HG03066 (cell line): ENCODE measurements around the gene SLC26A8.
"Not testable (repeated sequence)": the region's sequence is repeated elsewhere in the genome, so short reads cannot be mapped to it uniquely, and the experiment has no call there.

Source experiments
- ATAC-seq: cut with Tn5 transposase; IDR thresholded peaks from one replicate; pipeline ENCODE4 v1.9.1; 2021; ENCODE audit warnings: low read depth; ENCODE audit not compliant: unreplicated experiment

The SLC26A8 gene

GRCh38 chr6:35954333-35954732, 70.1 kb downstream of the SLC26A8 start:
- ATAC-seq, result no peak

DNA sequence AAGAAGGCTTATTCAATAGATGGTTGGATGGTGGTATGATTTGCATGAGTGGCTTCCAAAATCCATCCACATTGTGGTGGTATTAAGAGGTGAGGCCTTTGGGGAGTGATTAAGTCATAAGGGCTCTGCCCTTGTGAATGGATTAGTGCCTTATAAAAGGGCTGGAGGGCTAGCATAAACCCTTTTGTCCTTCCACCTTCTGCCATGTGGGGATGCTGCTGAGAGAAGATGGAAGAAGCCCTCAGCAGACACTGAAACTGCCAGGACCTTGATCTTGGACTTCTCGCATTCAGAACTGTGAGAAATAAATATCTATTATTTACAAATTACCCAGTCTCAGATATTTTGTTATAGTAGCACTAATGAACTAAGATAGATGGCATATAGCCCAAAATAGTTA, 75.7 kb downstream of the SLC26A8 start:
- ATAC-seq, result no peak

- ATAC-seq, result no peak
Observed at GRCh38 chr6:35945650-35946025, 78.8 kb downstream of the SLC26A8 start.

GRCh38 chr6:35943390-35943789, 81.1 kb downstream of the SLC26A8 start:
- ATAC-seq, result no peak

DNA sequence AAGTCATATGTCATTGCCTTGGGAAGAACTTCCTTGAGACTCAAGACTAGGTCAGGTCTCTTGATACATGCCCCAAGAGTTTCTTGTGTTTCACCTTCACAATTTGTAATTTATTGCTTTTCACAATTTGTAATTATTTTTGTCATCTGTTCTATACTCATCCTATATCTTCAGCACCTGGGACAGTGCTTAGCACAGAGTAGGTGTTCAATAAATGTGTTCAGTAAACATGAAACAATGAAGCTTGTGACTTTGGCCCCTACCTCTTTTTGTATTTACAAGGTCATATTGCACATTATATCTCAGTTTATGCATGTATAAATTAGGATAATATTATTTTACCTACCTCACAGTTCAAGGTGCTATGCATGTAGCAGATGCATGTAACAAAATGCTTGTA, 82.1 kb downstream of the SLC26A8 start:
- no peak for ATAC-seq

GRCh38 chr6:35941170-35941569, 83.3 kb downstream of the SLC26A8 start:
- ATAC-seq, result not testable (repeated sequence)

GRCh38 chr6:35940014-35940413, 84.4 kb downstream of the SLC26A8 start:
- ATAC-seq, result not testable (repeated sequence)

DNA sequence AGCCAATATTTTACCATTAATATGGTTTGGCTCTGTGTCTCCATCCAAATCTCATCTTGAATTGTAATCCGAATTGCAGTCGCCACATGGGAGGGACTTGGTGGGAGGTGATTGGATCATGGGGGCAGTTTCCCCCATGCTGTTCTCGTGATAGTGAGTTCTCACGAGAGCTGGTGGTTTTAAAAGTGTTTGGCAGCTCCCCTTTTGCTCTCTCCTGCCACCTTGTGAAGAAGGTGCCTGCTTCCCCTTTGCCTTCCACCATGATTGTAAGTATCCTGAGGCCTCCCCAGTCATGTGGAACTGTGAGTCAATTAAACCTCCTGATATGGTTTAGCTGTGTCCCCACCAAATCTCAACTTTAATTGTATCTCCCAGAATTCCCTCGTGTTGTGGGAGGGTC, 85.2 kb downstream of the SLC26A8 start:
- ATAC-seq, result not testable (repeated sequence)

- no peak for ATAC-seq
Observed at GRCh38 chr6:35936681-35937359, 87.6 kb downstream of the SLC26A8 start.

GRCh38 chr6:35935469-35935868, 89.0 kb downstream of the SLC26A8 start:
- no peak for ATAC-seq

DNA sequence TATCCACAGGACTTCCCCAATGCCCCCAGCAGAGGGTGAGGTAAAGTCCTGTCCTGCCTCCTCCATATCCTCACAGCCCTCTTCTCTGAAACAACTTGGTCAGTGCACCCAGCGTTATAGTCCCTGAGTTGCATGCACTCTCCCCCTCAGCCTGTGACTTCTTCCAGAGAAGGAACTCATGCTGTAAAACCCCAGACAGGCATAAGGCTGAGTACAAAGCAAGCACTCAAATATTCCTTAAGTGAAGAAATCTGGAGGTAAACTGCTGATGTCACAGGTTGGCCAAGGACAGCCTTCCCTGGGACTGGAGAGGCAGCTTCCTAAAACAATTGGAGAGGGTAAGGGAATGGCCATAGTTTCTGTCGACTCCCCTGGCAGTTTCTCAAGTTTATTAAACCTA, 90.6 kb downstream of the SLC26A8 start:
- no peak for ATAC-seq

DNA sequence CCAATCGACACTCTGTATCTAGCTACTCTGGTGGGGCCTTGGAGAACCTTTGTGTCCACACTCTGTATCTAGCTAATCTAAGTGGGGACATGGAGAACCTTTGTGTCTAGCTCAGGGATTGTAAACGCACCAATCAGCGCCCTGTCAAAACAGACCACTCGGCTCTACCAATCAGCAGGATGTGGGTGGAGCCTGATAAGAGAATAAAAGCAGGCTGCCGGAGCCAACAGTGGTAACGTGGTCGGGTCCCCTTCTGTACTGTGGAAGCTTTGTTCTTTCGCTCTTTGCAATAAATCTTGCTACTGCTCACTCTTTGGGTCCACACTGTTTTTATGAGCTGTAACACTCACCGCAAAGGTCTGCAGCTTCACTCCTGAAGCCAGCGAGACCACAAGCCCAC, 92.6 kb downstream of the SLC26A8 start:
- not testable (repeated sequence) for ATAC-seq

DNA sequence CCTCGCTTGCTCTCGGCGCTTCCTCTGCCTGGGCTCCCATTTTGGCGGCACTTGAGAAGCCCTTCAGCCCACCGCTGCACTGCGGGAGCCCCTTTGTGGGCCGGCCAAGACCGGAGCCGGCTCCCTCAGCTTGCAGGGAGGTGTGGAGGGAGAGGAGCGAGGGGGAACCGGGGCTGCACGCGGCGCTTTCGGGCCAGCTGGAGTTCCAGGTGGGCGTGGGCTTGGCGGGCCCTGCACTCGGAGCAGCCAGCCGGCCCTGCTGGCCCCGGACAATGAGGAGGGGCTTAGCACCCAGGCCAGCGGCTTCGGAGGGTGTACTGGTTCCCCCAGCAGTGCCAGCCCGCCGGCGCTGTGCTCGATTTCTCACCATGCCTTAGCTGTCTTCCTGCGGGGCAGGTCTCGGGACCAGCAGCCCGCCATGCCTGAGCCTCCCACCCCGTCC, 93.3 kb downstream of the SLC26A8 start:
- no peak for ATAC-seq

- ATAC-seq, result no peak
Observed at GRCh38 chr6:35929601-35930000, 94.8 kb downstream of the SLC26A8 start.

DNA sequence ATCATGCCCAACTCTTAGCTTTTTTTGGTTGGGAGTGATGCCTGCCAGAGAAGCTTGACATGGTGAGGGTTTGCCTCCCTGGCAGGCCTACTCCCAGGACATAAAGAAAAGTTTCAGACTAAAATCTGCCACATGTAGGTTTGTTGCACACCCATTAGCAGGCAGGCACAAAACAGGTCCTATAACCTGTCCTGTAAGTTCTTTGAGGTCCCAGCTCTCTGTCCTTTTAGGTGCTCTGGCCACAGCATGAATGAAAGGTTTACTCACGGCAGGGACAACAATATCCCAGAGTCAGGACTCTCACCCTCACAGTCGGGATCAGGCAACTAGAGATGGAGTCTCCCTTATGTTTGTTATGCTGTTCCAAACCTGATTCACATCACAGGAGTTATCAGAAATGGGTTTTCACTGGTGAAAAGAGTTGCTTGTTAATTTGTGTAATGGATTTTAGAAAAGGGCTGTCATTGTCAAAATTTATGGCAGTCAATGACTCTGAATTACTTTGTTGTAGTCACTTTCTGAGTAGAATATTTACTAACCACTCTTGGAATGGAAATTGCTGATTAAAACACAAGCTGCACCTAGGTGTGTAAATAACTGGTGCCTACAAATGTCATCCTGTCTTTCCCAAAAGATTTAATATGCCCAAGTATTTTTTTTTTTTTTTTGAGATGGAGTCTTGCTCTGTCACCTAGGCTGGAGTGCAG, 97.8 kb downstream of the SLC26A8 start:
- ATAC-seq, result no peak

DNA sequence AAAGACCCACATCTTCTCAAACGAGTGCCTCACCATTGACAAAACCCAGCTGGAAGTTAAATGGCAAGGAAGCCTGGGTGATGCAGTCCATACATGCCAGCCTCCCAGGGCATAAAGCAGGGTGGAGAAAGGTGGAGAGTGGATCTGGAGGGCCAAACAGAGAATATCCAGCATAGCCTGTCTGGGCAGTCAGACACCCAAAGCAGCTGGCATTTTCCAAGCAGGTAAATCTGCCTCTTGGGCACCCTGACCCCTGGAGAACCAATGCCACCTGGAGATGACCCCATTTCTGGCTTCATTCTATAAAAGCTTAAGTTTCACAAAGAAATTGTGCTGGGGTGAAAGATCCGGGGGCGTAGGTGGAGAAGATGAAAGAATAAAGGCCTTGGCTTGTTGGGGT, 98.5 kb downstream of the SLC26A8 start:
- no peak for ATAC-seq

- ATAC-seq, result no peak
Observed at GRCh38 chr6:35924146-35924545, 100.3 kb downstream of the SLC26A8 start.

GRCh38 chr6:35922139-35922554, 102.3 kb downstream of the SLC26A8 start:
- no peak for ATAC-seq

GRCh38 chr6:35920793-35921732, 103.4 kb downstream of the SLC26A8 start, which contains the start of gene SRPK1:
Gene SRPK1, minus strand, starts transcription at chr6:35921098. Its CDS starts 42 bp downstream, at chr6:35921056.
- ATAC-seq, result peak; percentile 69

GRCh38 chr6:35919827-35920751, 104.4 kb downstream of the SLC26A8 start:
- ATAC-seq, result peak; percentile 30
